Naive B cell (primary cell): ENCODE results near the gene CKLF. TPM values are rescaled to one million over a fixed set of nuclear protein-coding genes. Genes with fewer than 3 reads are reported as not detected.
"Not testable (repeated sequence)": the region's sequence is repeated elsewhere in the genome, so short reads cannot be mapped to it uniquely, and the experiment has no call there.

Experiments used
- ATAC-seq, 2 donors: fragments of 150-1000 bp; cut with Tn5 transposase; 2 replicates each; pipeline ENCODE4 v1.10.0; 2021; ENCODE audit warnings: low read depth in 2 of 2, mild to moderate bottlenecking in 2 of 2, moderate library complexity in 2 of 2
- DNase-seq: peaks from one replicate; pipeline ENCODE4 v3.0.0; 2022
- H3K27ac Mint-ChIP-seq, 6 donors: one replicate each; pipeline ENCODE4 v1.8.0; 2020 to 2022; ENCODE audit warnings: mild to moderate bottlenecking in 6 of 6, mixed read lengths in 6 of 6, moderate library complexity in 5 of 6, inconsistent platforms in 2 of 6
- H3K27me3 Mint-ChIP-seq, 3 donors: one replicate each; pipeline ENCODE4 v1.8.0; 2021 to 2022; ENCODE audit warnings: mixed read lengths in 3 of 3, mild to moderate bottlenecking in 1 of 3
- H3K36me3 Mint-ChIP-seq, 2 donors: one replicate each; pipeline ENCODE4 v1.8.0; 2020 to 2022; ENCODE audit warnings: mixed read lengths in 2 of 2, inconsistent platforms in 1 of 2, mild to moderate bottlenecking in 1 of 2
- H3K4me1 Mint-ChIP-seq, 3 donors: one replicate each; pipeline ENCODE4 v1.8.0; 2020 to 2022; ENCODE audit warnings: mixed read lengths in 3 of 3, inconsistent platforms in 1 of 3, mild to moderate bottlenecking in 1 of 3, moderate library complexity in 1 of 3
- H3K4me3 Mint-ChIP-seq, 8 donors: one replicate each; pipeline ENCODE4 v1.8.0; 2020 to 2022; ENCODE audit warnings: mild to moderate bottlenecking in 8 of 8, mixed read lengths in 8 of 8, moderate library complexity in 8 of 8, inconsistent platforms in 2 of 8
- H3K9me3 Mint-ChIP-seq, 7 donors: one replicate each; pipeline ENCODE4 v1.8.0; 2020 to 2022; ENCODE audit warnings: mixed read lengths in 7 of 7, mild to moderate bottlenecking in 5 of 7, inconsistent platforms in 2 of 7, moderate library complexity in 1 of 7
- polyA plus RNA-seq, 6 donors: library from polyadenylated mRNA; unstranded; fragments of 300-500 nt; fragmentation: Illumina TruSeq; gene quantifications; one replicate each; pipeline ENCODE4 v1.2.3, GENCODE V29; 2021; ENCODE audit warnings: low read depth in 6 of 6

The CKLF gene
- polyA plus RNA-seq, 6 donors from 2014 or later = 55.2 to 108 (median 67.7) TPM

DNA sequence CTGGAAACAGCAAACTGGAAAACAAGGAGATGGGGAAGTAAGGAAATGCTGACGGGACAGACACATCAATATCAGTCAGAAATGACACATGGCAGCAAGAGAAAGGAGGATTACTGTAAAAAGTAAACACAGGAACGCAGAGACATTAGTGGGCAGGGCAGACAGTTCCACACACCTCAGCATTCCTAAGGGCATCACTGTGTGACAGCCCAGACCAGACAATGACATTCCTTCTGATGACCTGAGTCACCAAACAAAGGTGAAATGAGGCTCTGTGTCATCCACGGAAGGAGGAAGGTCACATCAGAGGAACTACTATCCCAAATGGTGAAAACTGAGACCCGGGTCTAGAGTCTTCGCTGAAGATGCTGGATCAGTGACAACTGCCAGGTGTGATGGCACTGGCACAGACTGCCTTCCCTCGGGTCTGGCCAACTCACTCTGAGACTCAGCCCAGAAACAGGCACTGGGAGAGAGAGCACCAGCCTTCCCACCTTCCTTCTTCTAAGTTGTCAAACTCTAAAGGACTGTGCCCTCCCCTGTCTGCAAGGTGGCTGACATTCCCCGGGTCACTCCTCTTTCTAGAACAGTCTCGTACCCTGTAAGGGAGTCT is 39.2 kb upstream of the CKLF start:
- no peak for ATAC-seq

DNA sequence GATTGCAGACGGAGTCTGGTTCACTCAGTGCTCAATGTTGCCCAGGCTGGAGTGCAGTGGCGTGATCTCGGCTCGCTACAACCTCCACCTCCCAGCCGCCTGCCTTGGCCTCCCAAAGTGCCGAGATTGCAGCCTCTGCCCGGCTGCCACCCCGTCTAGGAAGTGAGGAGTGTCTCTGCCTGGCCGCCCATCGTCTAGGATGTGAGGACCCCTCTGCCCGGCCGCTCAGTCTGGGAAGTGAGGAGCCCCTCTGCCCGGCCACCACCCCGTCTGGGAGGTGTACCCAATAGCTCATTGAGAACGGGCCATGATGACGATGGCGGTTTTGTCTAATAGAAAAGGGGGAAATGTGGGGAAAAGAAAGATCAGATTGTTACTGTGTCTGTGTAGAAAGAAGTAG is 38.0 kb upstream of the CKLF start:
- H3K4me1 Mint-ChIP-seq = peaks cover 27 to 51% (median 41%) of the 10 kb centered on the region in 3 donors
- peak overlapping the region in 1 of 6 donors; percentile 14 for H3K27ac Mint-ChIP-seq
- not testable (repeated sequence) for H3K4me3 Mint-ChIP-seq, ATAC-seq, DNase-seq, H3K36me3 Mint-ChIP-seq, H3K9me3 Mint-ChIP-seq
- peaks cover 0 to 12% (median 0%) of the 10 kb centered on the region in 3 donors for H3K27me3 Mint-ChIP-seq

More for the DNA sequence above, 39.2 kb upstream of the CKLF start:
- Mint-ChIP-seq H3K27ac (peak overlapping the region in 2 of 6 donors; percentile 28 to 62), H3K27me3 (peaks cover 0 to 12% (median 0%) of the 10 kb centered on the region in 3 donors), H3K4me1 (peaks cover 32 to 51% (median 42%) of the 10 kb centered on the region in 3 donors), H3K4me3 (no peak overlapping the region), H3K36me3 (no peaks in the 10 kb centered on the region), H3K9me3 (no peaks in the 10 kb centered on the region)
- no peak for DNase-seq

DNA sequence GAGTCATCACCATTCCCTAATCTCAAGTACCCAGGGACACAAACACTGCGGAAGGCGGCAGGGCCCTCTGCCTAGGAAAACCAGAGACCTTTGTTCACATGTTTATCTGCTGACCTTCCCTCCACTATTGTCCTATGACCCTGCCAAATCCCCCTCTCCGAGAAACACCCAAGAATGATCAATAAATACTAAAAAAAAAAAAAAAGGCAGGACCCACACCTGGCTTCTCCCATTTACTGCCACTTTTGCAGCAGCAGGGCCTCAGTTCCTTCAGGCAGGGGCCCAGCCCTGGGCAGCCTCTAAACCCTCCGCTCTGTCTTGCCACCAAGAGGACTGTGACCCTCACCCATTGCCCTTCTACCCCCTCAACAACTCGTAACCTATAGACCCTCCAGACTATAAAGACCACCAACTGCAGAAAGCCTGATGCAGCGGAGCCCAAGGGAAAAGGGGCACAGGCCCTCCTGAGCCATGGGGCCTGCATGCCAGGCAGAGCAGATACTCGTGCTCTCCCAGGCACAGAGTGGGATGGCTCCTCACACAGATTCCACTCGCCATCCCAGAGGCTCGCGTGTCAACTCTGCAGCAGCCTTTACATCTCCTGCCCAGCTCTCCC is 37.3 kb upstream of the CKLF start:
- Mint-ChIP-seq H3K4me3 (peak overlapping the region in 1 of 8 donors; percentile 72), H3K4me1 (peaks cover 34 to 58% (median 48%) of the 10 kb centered on the region in 3 donors)
- H3K27ac Mint-ChIP-seq, H3K27me3 Mint-ChIP-seq, H3K9me3 Mint-ChIP-seq, DNase-seq, H3K36me3 Mint-ChIP-seq, ATAC-seq: not testable (repeated sequence)

DNA sequence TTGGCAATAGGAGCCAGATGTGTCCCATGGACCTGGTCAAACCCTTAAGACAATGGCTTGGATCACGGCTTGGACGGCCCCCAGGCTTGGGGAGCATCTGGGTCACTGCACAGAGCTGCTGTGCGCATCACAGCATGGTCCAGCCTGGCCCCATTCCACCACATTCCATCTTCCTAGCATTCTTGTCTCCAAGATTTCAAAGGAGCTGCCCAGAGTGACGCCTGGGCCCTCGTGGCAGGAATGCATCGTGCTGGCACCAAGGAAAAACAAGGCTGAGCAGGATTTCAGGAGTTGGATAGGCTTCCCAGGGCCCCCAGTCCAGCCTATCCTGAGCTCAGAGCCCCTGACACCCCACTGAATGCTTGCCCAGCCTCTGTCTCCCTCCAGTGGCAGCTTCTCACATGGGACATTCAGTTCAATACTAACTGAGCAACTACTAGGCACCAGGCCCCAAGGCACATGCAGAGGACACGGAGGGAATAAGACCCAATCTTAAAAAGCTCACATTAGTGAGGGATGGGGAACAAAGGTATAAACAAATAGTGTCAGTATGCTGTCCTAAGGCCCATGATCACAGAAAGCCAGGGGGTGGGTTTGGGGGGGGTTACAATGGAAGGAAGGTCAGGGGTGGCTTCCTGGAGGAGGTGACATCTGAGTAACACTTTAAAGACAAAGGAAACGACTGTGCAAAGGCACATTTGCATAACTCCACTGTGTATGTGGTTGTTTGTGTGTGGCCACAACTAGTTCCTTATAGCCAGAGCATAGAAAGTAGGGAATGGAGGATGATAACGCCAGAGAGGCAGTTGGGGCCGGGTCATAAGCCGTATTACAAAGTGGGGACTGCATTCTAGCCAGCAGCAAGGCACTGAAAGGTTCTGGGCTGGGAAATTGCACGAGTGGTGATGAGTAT is 36.5 kb upstream of the CKLF start:
- ATAC-seq = no peak
- DNase-seq = no peak
- peaks cover 42 to 66% (median 55%) of the 10 kb centered on the region in 3 donors for H3K4me1 Mint-ChIP-seq
- no peaks in the 10 kb centered on the region for H3K9me3 Mint-ChIP-seq
- H3K27me3 Mint-ChIP-seq = peaks cover 0 to 6% (median 0%) of the 10 kb centered on the region in 3 donors
- H3K4me3 Mint-ChIP-seq = peak overlapping the region; percentile 69 to 99 (median 93)
- peak overlapping the region in 5 of 6 donors; percentile 99 to 100 (median 100) for H3K27ac Mint-ChIP-seq
- H3K36me3 Mint-ChIP-seq = no peaks in the 10 kb centered on the region

DNA sequence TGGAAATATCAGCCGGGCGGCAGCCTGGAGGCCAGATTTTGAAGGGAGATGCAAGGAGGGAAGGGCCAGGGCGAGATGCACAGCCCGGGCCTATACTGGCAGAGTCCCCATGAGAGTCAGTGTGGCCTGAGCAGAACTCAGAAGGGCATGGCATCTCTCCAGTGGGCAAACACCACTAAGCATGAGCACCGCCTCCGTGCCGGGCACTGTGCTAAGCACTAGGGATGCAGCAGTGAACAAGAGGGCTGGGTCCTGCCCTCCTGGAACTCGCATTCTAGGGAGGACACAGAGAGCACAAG is 35.9 kb upstream of the CKLF start:
- Mint-ChIP-seq H3K9me3 (no peaks in the 10 kb centered on the region), H3K4me3 (peak overlapping the region; percentile 69 to 99 (median 93)), H3K36me3 (no peaks in the 10 kb centered on the region), H3K27ac (peak overlapping the region; percentile 99 to 100 (median 100)), H3K27me3 (peaks cover 0 to 6% (median 0%) of the 10 kb centered on the region in 3 donors), H3K4me1 (peaks cover 46 to 72% (median 62%) of the 10 kb centered on the region in 3 donors)
- DNase-seq (no peak), ATAC-seq (no peak)

DNA sequence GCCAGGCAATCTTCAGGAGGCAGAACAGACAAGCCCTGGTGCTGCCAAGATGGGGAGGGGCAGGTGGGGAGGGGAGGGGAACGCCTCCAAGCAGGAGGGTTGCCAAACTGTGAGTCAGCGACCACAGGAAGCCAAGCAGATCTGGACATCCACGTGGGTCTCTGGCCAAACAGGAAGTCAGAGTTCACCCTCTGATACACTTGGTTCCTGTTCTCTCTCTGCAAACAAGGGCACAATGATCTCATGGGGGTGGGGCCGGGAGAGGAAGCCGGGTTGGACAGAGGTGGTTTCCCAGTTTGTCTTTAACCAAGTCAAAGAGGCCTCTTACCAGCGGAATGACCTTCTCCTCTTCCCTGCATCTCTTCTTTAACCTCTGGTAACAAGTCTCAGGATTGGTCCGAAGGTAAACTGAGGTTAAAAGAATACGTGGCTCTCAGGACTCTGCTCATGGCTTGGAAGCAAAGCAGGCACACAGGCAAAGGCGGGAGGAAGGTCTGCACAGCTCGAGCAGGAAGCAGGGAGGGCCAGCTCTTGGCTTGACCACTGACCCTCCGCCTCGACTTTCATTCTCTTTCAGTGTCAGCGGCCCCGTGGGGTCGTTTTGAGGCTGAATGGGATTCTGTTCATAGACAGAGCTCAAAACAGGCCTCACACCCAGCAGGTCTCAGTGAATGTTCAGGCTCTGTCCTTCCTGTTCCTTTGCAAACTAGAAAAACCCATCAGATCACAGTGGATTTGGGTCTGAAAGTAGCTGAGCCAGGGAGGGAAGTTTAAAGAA is 35.4 kb upstream of the CKLF start:
- H3K36me3 Mint-ChIP-seq = no peaks in the 10 kb centered on the region
- H3K4me1 Mint-ChIP-seq = peaks cover 46 to 74% (median 67%) of the 10 kb centered on the region in 3 donors
- H3K9me3 Mint-ChIP-seq = no peaks in the 10 kb centered on the region
- peaks cover 0 to 6% (median 0%) of the 10 kb centered on the region in 3 donors for H3K27me3 Mint-ChIP-seq
- H3K4me3 Mint-ChIP-seq = peak overlapping the region; percentile 69 to 99 (median 93)
- peak; percentile 94 to 95 for ATAC-seq
- peak overlapping the region; percentile 99 to 100 (median 100) for H3K27ac Mint-ChIP-seq
- DNase-seq = peak; percentile 95

DNA sequence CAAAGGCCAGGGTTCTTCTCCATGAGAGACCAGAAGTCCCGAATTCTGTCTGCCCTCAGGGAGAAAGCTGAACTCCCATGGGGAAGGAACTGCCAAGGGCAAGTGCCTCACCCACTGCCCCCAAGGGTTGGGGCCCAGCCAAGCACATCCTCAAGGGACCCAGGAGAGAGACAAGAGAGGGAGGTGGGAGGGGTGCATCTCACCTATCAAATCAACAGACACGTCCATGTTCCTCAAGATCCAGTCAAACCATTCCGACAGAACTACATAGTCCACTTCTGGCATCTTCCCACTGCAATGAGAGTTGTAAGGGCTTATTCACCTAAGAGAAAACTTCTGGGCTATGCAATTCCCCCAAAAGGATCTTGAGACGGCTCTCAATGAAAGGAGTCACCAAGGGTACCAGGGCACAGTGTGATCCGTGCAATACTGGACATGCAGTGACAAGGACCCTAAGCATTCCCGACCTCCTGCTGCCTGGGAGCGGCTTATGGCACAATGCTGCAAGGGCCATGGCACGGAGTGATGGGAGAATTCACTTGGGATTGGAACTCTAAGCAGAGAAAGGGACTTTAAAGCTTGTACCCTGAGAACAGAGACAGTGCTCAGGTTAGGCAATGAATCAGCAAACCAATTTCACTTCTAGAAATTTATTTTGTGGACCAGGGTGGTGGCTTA is 34.7 kb upstream of the CKLF start:
- Mint-ChIP-seq H3K4me3 (peak overlapping the region; percentile 69 to 99 (median 93)), H3K36me3 (no peaks in the 10 kb centered on the region), H3K9me3 (no peaks in the 10 kb centered on the region), H3K4me1 (peaks cover 50 to 80% (median 74%) of the 10 kb centered on the region in 3 donors), H3K27ac (peak overlapping the region; percentile 99 to 100 (median 100)), H3K27me3 (peaks cover 0 to 5% (median 0%) of the 10 kb centered on the region in 3 donors)
- ATAC-seq (no peak), DNase-seq (no peak)

DNA sequence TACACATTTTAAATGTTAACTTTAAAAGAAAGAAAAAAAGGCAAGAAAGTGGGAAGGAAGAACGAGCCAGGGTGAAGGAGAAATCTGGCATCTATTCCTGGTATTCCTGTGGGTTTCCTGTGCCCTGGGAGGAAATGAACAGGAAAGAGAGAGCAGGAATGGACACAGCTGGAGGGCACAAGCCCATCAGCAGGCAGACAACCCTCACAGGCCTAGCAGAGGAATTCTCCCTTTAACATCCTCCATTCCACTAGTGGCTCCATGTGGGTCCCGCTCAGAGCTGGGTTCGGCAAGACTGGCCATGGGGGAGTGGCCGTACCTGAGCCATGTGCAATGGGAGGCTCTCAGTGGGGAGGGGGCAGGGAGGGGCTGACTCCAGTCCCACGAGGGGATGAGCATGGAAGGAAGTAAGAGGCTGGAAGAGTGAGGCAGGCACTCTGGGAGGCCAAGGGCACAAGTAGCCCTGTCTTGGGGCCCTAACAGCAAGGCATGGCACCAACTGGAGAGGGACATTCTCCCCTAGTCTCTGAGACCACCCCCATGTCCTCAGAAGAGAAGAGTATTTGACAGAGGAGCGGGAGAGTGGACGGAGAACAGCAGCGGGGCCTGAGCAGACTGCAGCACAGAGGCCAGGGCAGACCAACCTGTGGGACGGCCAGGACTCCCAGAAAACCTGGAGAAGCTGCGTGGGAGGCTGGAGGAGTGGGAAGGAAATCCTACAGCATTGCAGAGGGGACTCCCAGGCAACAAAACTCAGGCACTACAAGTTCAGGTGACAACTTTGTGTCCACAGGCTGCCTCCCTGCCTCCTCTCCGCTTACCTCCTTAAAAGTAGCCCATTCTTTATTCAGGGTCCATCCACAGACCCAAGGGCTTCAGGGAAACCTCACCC is 32.6 kb upstream of the CKLF start:
- DNase-seq (no peak), ATAC-seq (no peak)
- Mint-ChIP-seq H3K9me3 (no peaks in the 10 kb centered on the region), H3K36me3 (no peaks in the 10 kb centered on the region), H3K27me3 (no peaks in the 10 kb centered on the region), H3K27ac (peak overlapping the region; percentile 41 to 100 (median 76)), H3K4me1 (peaks cover 56 to 96% (median 91%) of the 10 kb centered on the region in 3 donors), H3K4me3 (peak overlapping the region in 6 of 8 donors; percentile 62 to 91 (median 80))

DNA sequence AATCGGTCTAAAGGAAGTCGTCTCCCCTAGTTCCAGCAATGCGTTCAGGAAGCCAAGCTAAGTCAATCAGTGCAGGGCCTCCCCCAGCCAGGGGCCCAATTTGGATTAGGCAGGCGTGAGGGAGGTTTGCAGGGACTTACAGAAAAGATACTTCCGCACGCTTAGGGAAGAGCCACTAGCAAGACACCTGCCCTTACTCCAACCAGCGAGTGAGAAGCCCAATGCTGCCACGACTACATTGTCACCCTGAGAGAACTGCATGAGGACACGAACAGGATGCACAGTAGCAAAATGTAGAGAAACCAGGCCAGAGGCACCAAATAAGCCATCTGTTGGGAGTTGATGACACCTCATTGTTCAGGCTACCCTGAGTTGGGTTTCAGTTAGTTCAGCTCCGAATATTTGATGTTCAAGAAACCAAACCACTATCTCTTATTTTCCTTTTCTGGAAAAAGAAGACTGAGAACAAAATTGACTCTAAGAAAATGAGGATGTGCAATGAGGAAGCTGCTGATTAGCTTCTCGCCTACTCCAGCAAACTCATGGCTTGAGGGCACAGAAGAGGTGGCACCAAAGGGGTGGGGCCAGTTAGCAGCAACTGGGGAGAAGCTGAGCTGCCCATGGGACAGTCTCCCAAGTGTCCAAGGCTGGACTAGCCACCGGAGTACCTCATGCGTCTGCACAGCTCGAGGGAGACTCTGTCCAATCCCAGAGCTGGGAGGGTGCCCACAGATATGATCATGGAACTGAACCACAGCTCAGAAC is 31.8 kb upstream of the CKLF start:
- Mint-ChIP-seq H3K27ac (peak overlapping the region; percentile 77 to 100 (median 91)), H3K4me3 (peak overlapping the region; percentile 16 to 91 (median 73)), H3K4me1 (peaks cover 65 to 97% (median 92%) of the 10 kb centered on the region in 3 donors), H3K9me3 (no peaks in the 10 kb centered on the region), H3K27me3 (no peaks in the 10 kb centered on the region), H3K36me3 (peaks cover 0 to under 1% of the 10 kb centered on the region in 2 donors)
- ATAC-seq (no peak), DNase-seq (peak; percentile 40)

DNA sequence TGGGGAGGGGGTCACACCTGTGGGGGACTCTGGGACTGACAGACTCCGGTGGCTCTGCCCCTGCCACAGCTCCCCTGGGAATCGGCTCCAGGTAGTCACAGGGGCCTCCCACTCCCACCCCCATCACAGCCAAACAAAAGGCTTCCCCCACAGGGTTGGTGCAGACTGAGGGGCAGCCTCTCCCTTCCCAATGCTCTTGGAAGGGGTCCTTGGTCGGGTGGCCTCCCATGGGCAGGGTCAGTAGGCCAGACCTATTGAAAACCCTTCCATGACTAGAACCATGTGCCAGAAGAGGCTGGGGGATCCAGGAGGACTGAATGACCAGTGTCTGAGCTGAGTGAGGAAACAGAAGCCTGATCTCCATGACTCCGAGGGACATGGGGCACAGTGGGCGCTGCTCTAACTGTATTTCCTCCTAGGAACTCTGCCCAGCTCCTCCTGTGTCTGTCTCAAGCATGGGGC is 31.1 kb upstream of the CKLF start:
- Mint-ChIP-seq H3K27me3 (no peaks in the 10 kb centered on the region), H3K9me3 (no peaks in the 10 kb centered on the region), H3K4me1 (peaks cover 65 to 97% (median 92%) of the 10 kb centered on the region in 3 donors), H3K36me3 (peaks cover 0 to 5% of the 10 kb centered on the region in 2 donors), H3K27ac (peak overlapping the region; percentile 77 to 100 (median 91)), H3K4me3 (peak overlapping the region in 6 of 8 donors; percentile 12 to 94 (median 83))
- no peak for ATAC-seq
- no peak for DNase-seq
